Uterus (tissue), 4 donors: ENCODE measurements around the gene EML6. TPM values are rescaled to one million over a fixed set of nuclear protein-coding genes. Genes with fewer than 3 reads are reported as not detected.

Source experiments
- DNase-seq, 2 donors: peaks; one replicate each; pipeline ENCODE4 v3.0.0-alpha.2; 2019 to 2020
- H3K27ac ChIP-seq, 2 donors: fragments of 200-600 bp; sonication (generic); 1 replicate in 1 of 2; 2 replicates in 1 of 2; pipeline ENCODE4 v1.5.1; 2016 to 2018
- H3K27me3 ChIP-seq, 2 donors: fragments of 200-600 bp; sonication (generic); one replicate each; pipeline ENCODE4 v1.5.1; 2018 to 2019; ENCODE audit warnings: control low read depth in 1 of 2
- H3K36me3 ChIP-seq, 2 donors: fragments of 200-600 bp; sonication (generic); one replicate each; pipeline ENCODE4 v1.5.1; 2019; ENCODE audit warnings: control low read depth in 1 of 2
- H3K4me1 ChIP-seq, 2 donors: fragments of 200-600 bp; sonication (generic); one replicate each; pipeline ENCODE4 v1.5.1; 2018 to 2019; ENCODE audit warnings: control low read depth in 1 of 2
- H3K4me3 ChIP-seq, 2 donors: fragments of 200-600 bp; sonication (generic); 1 replicate in 1 of 2; 2 replicates in 1 of 2; pipeline ENCODE4 v1.5.1; 2018 to 2019; ENCODE audit warnings: mild to moderate bottlenecking in 1 of 2
- H3K9me3 ChIP-seq, 2 donors: fragments of 200-600 bp; sonication (generic); one replicate each; pipeline ENCODE4 v1.5.1; 2019; ENCODE audit warnings: control low read depth in 1 of 2
- POLR2A ChIP-seq, 2 donors: fragments of 450-650 bp; IDR thresholded peaks; one replicate each; pipeline ENCODE4 v1.6.1; 2016; ENCODE audit warnings: antibody characterized with exemption in 2 of 2, mild to moderate bottlenecking in 1 of 2, moderate library complexity in 1 of 2
- intact Hi-C: fragments of 100-400 bp; cut with DNase I; formaldehyde crosslinking; loops from one replicate; pipeline ENCODE4 v1.15.1; 2023; ENCODE audit warnings: low total_unique reads
- total RNA-seq, 4 donors: library from RNA; depleted of rRNA in 3 of 4; stranded (reverse); fragments of >200 nt in 3 of 4; gene quantifications; one replicate each; pipeline versions ENCODE4 v1.1.0 to v1.2.4, GENCODE V29; 2014 to 2023
- TF ChIP-seq, protein P1 (sequence below), 4 experiments: fragments of 200-600 bp in 2 of 4; fragments of 450-650 bp in 2 of 4; sonication (generic) in 2 of 4; IDR thresholded peaks; one replicate each; pipeline ENCODE4 v1.5.1; 2016 to 2019; ENCODE audit warnings: antibody characterized with exemption in 4 of 4, mild to moderate bottlenecking in 2 of 4, moderate library complexity in 1 of 4
- donor health status: DM: yes; HTN: yes; CAD: no.

The EML6 gene
- total RNA-seq, 4 donors from 2014 or later, result 0.26 to 2.4 (median 1.5) TPM

DNA sequence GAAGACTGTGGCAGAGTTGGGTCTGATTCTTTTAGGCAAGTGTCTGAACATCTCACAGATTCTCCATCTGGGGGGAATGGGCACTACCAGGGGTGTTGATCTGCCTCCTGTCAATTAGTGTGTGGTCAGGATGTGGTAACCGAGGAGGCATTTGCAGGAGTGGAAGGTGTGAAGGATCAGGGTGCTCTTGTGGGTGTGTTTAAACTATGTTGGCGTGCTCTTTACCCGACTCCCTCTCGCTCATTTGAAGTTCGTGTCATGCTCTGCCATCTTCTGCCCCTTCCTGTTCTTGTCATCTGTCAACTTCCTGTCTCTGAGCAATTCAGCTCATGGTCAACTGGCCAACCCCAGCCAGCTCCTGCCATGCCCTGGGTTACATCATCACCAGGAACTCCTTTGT, 218.9 kb downstream of the EML6 start:
- Histone ChIP-seq H3K4me1 (no peaks in the 10 kb centered on the region), H3K9me3 (no peaks in the 10 kb centered on the region), H3K4me3 (no peak overlapping the region), H3K27ac (no peak overlapping the region), H3K27me3 (no peaks in the 10 kb centered on the region), H3K36me3 (no peaks in the 10 kb centered on the region)
- no peak for DNase-seq
- intact Hi-C loops, result no loop called here
- TF ChIP-seq POLR2A (IDR thresholded peaks at IDR 0.05), result no peak

DNA sequence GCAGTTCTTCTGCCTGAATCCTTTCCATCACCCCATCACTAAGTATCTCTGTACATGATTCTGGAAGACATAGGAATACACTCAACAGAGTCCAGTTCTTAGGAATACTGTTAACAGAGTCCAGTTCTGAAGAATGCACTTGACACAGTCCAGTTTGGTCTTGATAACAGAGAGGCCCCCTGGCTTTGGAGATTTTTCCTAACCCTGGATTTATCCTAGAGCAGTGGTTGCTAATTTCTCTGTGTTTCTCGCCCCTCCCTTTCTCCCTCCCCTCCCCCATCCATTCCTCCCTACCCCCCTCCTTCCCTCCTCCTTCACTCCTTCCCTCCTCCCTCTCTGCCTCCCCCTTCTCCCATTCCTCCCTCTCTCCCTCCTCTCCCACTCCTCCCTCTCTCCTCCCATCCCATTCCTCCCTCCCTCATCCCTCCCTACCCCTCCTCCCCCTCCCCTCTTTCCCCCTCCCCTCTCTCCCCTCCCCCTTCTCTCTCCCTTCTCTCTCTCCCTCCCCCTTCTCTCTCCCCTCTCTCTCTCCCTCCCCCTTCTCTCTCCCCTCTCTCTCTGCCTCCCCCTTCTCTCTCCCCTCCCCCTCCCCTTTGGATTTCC, 221.4 kb downstream of the EML6 start:
- no peak overlapping the region for H3K27ac ChIP-seq
- H3K36me3 ChIP-seq, result no peaks in the 10 kb centered on the region
- DNase-seq, result no peak
- no peaks in the 10 kb centered on the region for H3K27me3 ChIP-seq
- H3K9me3 ChIP-seq, result no peaks in the 10 kb centered on the region
- intact Hi-C loops, result no loop called here
- TF ChIP-seq POLR2A (IDR thresholded peaks at IDR 0.05), result no peak
- TF ChIP-seq, protein P1, sequence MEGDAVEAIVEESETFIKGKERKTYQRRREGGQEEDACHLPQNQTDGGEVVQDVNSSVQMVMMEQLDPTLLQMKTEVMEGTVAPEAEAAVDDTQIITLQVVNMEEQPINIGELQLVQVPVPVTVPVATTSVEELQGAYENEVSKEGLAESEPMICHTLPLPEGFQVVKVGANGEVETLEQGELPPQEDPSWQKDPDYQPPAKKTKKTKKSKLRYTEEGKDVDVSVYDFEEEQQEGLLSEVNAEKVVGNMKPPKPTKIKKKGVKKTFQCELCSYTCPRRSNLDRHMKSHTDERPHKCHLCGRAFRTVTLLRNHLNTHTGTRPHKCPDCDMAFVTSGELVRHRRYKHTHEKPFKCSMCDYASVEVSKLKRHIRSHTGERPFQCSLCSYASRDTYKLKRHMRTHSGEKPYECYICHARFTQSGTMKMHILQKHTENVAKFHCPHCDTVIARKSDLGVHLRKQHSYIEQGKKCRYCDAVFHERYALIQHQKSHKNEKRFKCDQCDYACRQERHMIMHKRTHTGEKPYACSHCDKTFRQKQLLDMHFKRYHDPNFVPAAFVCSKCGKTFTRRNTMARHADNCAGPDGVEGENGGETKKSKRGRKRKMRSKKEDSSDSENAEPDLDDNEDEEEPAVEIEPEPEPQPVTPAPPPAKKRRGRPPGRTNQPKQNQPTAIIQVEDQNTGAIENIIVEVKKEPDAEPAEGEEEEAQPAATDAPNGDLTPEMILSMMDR (IDR thresholded peaks at IDR 0.05), result no peak
- no peaks in the 10 kb centered on the region for H3K4me1 ChIP-seq
- H3K4me3 ChIP-seq, result no peak overlapping the region

DNA sequence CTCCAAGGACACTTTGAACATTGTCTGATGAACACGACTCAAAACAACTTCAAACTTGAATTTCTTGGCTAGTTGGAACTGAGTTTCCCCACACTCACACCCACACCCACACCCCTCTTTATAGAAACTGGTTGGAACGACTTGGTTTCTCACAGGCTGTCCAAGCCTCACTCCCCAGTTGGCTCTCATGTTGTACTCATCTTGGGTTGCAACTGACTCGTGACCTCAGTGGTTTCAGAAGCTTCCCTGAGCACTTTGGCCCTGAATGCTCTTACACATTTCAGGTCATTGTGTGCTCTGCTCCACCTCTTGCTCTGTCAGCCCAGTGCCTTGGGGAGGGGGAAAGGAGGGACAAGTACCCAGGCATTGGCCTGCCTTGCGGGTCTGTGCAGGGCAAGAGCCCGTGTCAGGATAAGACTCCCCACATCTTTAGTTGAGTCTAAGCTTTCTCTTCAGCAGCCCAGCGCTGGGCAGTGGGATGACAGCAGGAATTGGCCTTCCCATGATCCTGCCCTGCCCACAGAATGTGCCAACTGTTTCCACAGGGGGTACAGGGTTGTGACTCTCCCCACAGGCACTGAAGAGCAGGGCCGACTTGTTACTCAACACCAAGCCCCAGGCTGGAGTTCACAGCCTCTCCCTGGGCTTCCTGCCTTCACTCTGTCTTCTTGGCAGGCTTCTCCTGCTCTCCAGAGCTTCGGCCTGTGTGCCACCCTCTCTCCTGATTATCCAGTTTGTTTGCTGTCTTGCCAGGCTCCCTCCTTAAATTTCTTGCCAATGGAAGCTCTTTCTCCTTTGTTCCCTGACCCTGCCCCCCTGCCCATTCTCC, 222.1 kb downstream of the EML6 start:
- Histone ChIP-seq H3K36me3 (no peaks in the 10 kb centered on the region), H3K4me3 (no peak overlapping the region), H3K27me3 (no peaks in the 10 kb centered on the region), H3K9me3 (no peaks in the 10 kb centered on the region), H3K4me1 (no peaks in the 10 kb centered on the region), H3K27ac (peak overlapping the region in 1 of 2 donors; percentile 21)
- peak; percentile 34 to 45 for DNase-seq
- intact Hi-C loops, result no loop called here
- TF ChIP-seq, protein P1 (IDR thresholded peaks at IDR 0.05), result no peak
- no peak for TF ChIP-seq POLR2A (IDR thresholded peaks at IDR 0.05)

DNA sequence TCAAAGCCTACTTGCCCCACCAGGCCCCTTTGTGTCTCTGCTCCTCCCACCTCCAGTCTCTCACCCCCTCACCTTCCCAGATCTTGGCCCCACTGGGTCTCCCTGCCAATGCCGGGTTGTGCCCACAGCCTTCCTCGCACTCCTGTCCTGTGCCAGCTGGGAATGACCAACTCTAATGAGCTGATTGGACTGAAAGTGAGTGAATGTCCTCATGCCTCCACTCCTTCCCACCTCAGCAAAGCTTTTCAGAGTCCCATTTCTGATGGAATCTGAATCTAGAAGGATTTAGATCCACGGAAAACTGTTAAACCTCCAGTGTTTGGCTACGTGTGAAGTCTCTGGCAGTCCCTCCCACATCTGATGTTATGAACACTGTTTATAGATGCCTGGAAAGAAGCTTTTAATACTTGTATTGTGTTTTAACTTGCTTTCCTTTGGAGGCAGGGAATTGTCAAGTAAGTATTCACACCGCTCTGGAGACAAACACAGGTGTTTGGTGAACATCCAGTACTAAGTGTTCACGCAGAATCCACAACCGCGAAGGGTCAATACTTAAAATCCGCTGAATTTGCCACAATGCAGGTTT, 222.9 kb downstream of the EML6 start:
- no peak for TF ChIP-seq POLR2A (IDR thresholded peaks at IDR 0.05)
- TF ChIP-seq, protein P1 (IDR thresholded peaks at IDR 0.05), result no peak
- Histone ChIP-seq H3K4me3 (no peak overlapping the region), H3K27ac (peak overlapping the region in 1 of 2 donors; percentile 21), H3K27me3 (no peaks in the 10 kb centered on the region), H3K4me1 (no peaks in the 10 kb centered on the region), H3K36me3 (no peaks in the 10 kb centered on the region), H3K9me3 (no peaks in the 10 kb centered on the region)
- no peak for DNase-seq
- intact Hi-C loops, result no loop called here

DNA sequence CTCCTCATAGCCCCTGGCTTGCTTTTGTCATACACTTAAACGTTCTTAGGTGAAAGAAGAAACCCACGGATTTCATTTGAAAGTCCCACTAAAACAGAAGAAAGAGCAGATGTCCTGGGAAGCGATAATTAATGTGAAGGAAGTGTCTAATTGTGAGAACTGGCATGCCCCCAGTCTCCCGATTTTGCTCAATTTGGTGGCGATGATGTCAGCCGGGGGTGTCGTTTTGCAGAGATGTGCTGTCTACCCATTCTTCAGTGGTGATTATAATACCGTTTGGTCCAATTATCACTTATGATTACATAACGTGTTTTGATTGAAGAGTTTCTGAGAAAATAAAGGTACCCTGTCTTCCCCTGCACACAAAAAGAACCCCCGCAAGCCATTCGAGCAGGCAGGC, 223.7 kb downstream of the EML6 start:
- H3K4me3 ChIP-seq, result no peak overlapping the region
- intact Hi-C loops, result no loop called here
- H3K9me3 ChIP-seq, result no peaks in the 10 kb centered on the region
- DNase-seq, result no peak
- no peak overlapping the region for H3K27ac ChIP-seq
- H3K36me3 ChIP-seq, result no peaks in the 10 kb centered on the region
- H3K27me3 ChIP-seq, result no peaks in the 10 kb centered on the region
- H3K4me1 ChIP-seq, result no peaks in the 10 kb centered on the region
- TF ChIP-seq, protein P1 (IDR thresholded peaks at IDR 0.05), result no peak
- no peak for TF ChIP-seq POLR2A (IDR thresholded peaks at IDR 0.05)
